Fibroblast of lung (primary cell): Measurements from ENCODE around the gene CTNNBIP1. TPM values are rescaled to one million over a fixed set of nuclear protein-coding genes. Genes with fewer than 3 reads are reported as not detected.

Source experiments
- DNase-seq, 2 donors: peaks; one replicate each; pipeline versions ENCODE4 v3.0.0 to v3.0.0-alpha.2; 2010; ENCODE audit warnings: low read depth in 2 of 2
- H2AFZ ChIP-seq: 2 replicates; pipeline ENCODE4 v1.5.1; 2012; ENCODE audit warnings: low read length, control low read depth, inconsistent platforms
- H3K27ac ChIP-seq: 2 replicates; pipeline ENCODE4 v1.5.1; 2011; ENCODE audit warnings: low read length, control low read depth; ENCODE audit not compliant: insufficient read depth
- H3K27me3 ChIP-seq: 2 replicates; pipeline ENCODE4 v1.5.1; 2011; ENCODE audit warnings: mild to moderate bottlenecking, low read length; ENCODE audit not compliant: control insufficient read depth, insufficient read depth
- H3K36me3 ChIP-seq: 2 replicates; pipeline ENCODE4 v1.5.1; 2011; ENCODE audit warnings: low read length; ENCODE audit not compliant: control insufficient read depth, insufficient read depth
- H3K4me1 ChIP-seq: 2 replicates; pipeline ENCODE4 v1.5.1; 2011; ENCODE audit warnings: low read length; ENCODE audit not compliant: control insufficient read depth, insufficient read depth; ENCODE audit errors: extremely low read depth
- H3K4me2 ChIP-seq: 2 replicates; pipeline ENCODE4 v1.5.1; 2011; ENCODE audit warnings: low read length, control low read depth; ENCODE audit not compliant: insufficient read depth; ENCODE audit errors: extremely low read depth
- H3K4me3 ChIP-seq, 4 experiments: fragments of 200-600 bp in 1 of 4; sonication (generic) in 1 of 4; replicated peaks in 1 of 4; 2 replicates each; pipeline ENCODE4 v1.5.1; 2011 to 2016; ENCODE audit warnings: low read length in 4 of 4, low read depth in 3 of 4, mild to moderate bottlenecking in 3 of 4, control low read depth in 2 of 4, inconsistent platforms in 1 of 4, mixed read lengths in 1 of 4; ENCODE audit not compliant: insufficient read depth in 1 of 4; ENCODE audit errors: control extremely low read depth in 1 of 4
- H3K79me2 ChIP-seq: 2 replicates; pipeline ENCODE4 v1.5.1; 2012; ENCODE audit warnings: mild to moderate bottlenecking, low read length, inconsistent platforms; ENCODE audit not compliant: control insufficient read depth, insufficient read depth
- H3K9ac ChIP-seq: 2 replicates; pipeline ENCODE4 v1.5.1; 2011; ENCODE audit warnings: mild to moderate bottlenecking, low read length, control low read depth; ENCODE audit not compliant: insufficient read depth
- H3K9me3 ChIP-seq: 2 replicates; pipeline ENCODE4 v1.5.1; 2012; ENCODE audit warnings: low read depth, low read length; ENCODE audit not compliant: control insufficient read depth, insufficient read depth
- H4K20me1 ChIP-seq: 2 replicates; pipeline ENCODE4 v1.5.1; 2011; ENCODE audit warnings: low read length; ENCODE audit not compliant: control insufficient read depth, insufficient read depth; ENCODE audit errors: extremely low read depth
- CTCF ChIP-seq, 2 donors: IDR thresholded peaks in 1 of 2; conservative IDR thresholded peaks in 1 of 2; 1 replicate in 1 of 2; 2 replicates in 1 of 2; pipeline ENCODE4 v1.5.1; 2011 to 2012; ENCODE audit warnings: low read length in 2 of 2, control low read depth in 1 of 2, inconsistent platforms in 1 of 2, low read depth in 1 of 2, mild to moderate bottlenecking in 1 of 2
- EZH2 ChIP-seq: IDR thresholded peaks from 2 replicates; pipeline ENCODE4 v1.5.1; 2012; ENCODE audit warnings: low read length, control low read depth, mild to moderate bottlenecking; ENCODE audit errors: missing control alignments
- polyA plus RNA-seq, 2 donors: library from polyadenylated mRNA; depleted of rRNA in 1 of 2; stranded (reverse) in 1 of 2; unstranded in 1 of 2; fragments of >200 nt; gene quantifications; 2 replicates each; pipeline ENCODE4 v1.2.1, GENCODE V29; 2011 to 2012; ENCODE audit warnings: missing spikeins in 1 of 2
- total RNA-seq: library from RNA; depleted of rRNA; stranded (reverse); fragments of >200 nt; gene quantifications from 2 replicates; pipeline ENCODE4 v1.2.1, GENCODE V29; 2014

CTNNBIP1 gene
- total and polyA plus RNA-seq, 2 donors (not counting 1 experiment from before 2014, with no cell fraction given): 16.5 to 19.0 TPM

GRCh38 chr1:9863371-9863770 is 46.7 kb downstream of the CTNNBIP1 start:
- H3K36me3 ChIP-seq: peaks cover 2% of the 10 kb centered on the region
- H3K4me2 ChIP-seq: no peak overlapping the region
- no peak overlapping the region for H3K27ac ChIP-seq
- TF ChIP-seq EZH2 (no peak), CTCF (conservative IDR thresholded peaks at IDR 0.05 in 1 of 2, IDR thresholded peaks at IDR 0.05 in 1 of 2; ENCODE audit: low read depth in 1 of 2, low read length in 2 of 2) (no peak)
- no peak for DNase-seq
- no peak overlapping the region for H2AFZ ChIP-seq
- peaks cover 1% of the 10 kb centered on the region for H4K20me1 ChIP-seq
- no peak overlapping the region for H3K4me3 ChIP-seq
- no peaks in the 10 kb centered on the region for H3K4me1 ChIP-seq
- no peaks in the 10 kb centered on the region for H3K9me3 ChIP-seq
- H3K9ac ChIP-seq: no peak overlapping the region
- H3K27me3 ChIP-seq: no peaks in the 10 kb centered on the region
- no peaks in the 10 kb centered on the region for H3K79me2 ChIP-seq

- Histone ChIP-seq H3K79me2 (no peaks in the 10 kb centered on the region), H3K4me1 (no peaks in the 10 kb centered on the region), H3K27me3 (no peaks in the 10 kb centered on the region), H3K9me3 (no peaks in the 10 kb centered on the region), H3K36me3 (no peaks in the 10 kb centered on the region), H3K27ac (no peak overlapping the region), H2AFZ (no peak overlapping the region), H3K9ac (no peak overlapping the region), H3K4me2 (no peak overlapping the region), H4K20me1 (peaks cover 1% of the 10 kb centered on the region), H3K4me3 (no peak overlapping the region)
- DNase-seq: no peak
- no peak for TF ChIP-seq CTCF (conservative IDR thresholded peaks at IDR 0.05 in 1 of 2, IDR thresholded peaks at IDR 0.05 in 1 of 2; ENCODE audit: low read depth in 1 of 2, low read length in 2 of 2)
- no peak for TF ChIP-seq EZH2
These were observed 48.7 kb downstream of the CTNNBIP1 start for GRCh38 chr1:9861360-9861759.

GRCh38 chr1:9860887-9861286 is 49.2 kb downstream of the CTNNBIP1 start:
- Histone ChIP-seq H3K9me3 (no peaks in the 10 kb centered on the region), H3K4me2 (no peak overlapping the region), H4K20me1 (peaks cover 1% of the 10 kb centered on the region), H3K79me2 (no peaks in the 10 kb centered on the region), H3K27ac (no peak overlapping the region), H3K36me3 (no peaks in the 10 kb centered on the region), H2AFZ (no peak overlapping the region), H3K4me1 (no peaks in the 10 kb centered on the region), H3K9ac (no peak overlapping the region), H3K27me3 (no peaks in the 10 kb centered on the region), H3K4me3 (no peak overlapping the region)
- TF ChIP-seq CTCF (conservative IDR thresholded peaks at IDR 0.05 in 1 of 2, IDR thresholded peaks at IDR 0.05 in 1 of 2; ENCODE audit: low read depth in 1 of 2, low read length in 2 of 2) (no peak), EZH2 (no peak)
- no peak for DNase-seq
